Pulmonary artery endothelial cell (primary cell): ENCODE results near the gene C10orf90. TPM values are rescaled to one million over a fixed set of nuclear protein-coding genes. Genes with fewer than 3 reads are reported as not detected.
"Not testable (repeated sequence)": the region's sequence is repeated elsewhere in the genome, so short reads cannot be mapped to it uniquely, and the experiment has no call there.

Experiments used
- DNase-seq: peaks from one replicate; pipeline ENCODE4 v3.0.0-alpha.2; 2011; ENCODE audit warnings: low read depth, low spot score
- total RNA-seq: library from RNA; depleted of rRNA; stranded (reverse); fragments of >200 nt; gene quantifications from 2 replicates; pipeline ENCODE4 v1.2.3, GENCODE V29; 2014

C10orf90 gene
- total RNA-seq, 1 donor from 2014 or later, result not detected

GRCh38 chr10:126393076-126393475 lies 277.4 kb downstream of the C10orf90 start:
- no peak for DNase-seq

GRCh38 chr10:126392469-126392868 lies 278.0 kb downstream of the C10orf90 start:
- DNase-seq, result no peak

- DNase-seq, result no peak
Measured at GRCh38 chr10:126392068-126392467, 278.4 kb downstream of the C10orf90 start.

GRCh38 chr10:126391192-126391885 lies 279.2 kb downstream of the C10orf90 start:
- DNase-seq, result no peak

GRCh38 chr10:126390324-126390723 lies 280.2 kb downstream of the C10orf90 start:
- DNase-seq, result no peak

GRCh38 chr10:126387931-126388911 lies 282.3 kb downstream of the C10orf90 start, which contains the start of gene ADAM12:
ADAM12 (minus strand) TSS chr10:126388477; CDS start chr10:126388145, 332 bp downstream.
- no peak for DNase-seq

- no peak for DNase-seq
Measured at GRCh38 chr10:126387041-126387921, 283.2 kb downstream of the C10orf90 start.

- no peak for DNase-seq
Measured at GRCh38 chr10:126384269-126384873, 286.1 kb downstream of the C10orf90 start.

GRCh38 chr10:126380352-126381076 lies 290.0 kb downstream of the C10orf90 start:
- no peak for DNase-seq

GRCh38 chr10:126379166-126379565 lies 291.3 kb downstream of the C10orf90 start:
- DNase-seq, result not testable (repeated sequence)

- no peak for DNase-seq
Measured at GRCh38 chr10:126376956-126377355, 293.5 kb downstream of the C10orf90 start.

- no peak for DNase-seq
Measured at GRCh38 chr10:126375926-126376554, 294.5 kb downstream of the C10orf90 start.

GRCh38 chr10:126375299-126375698 lies 295.2 kb downstream of the C10orf90 start:
- DNase-seq, result no peak

Other genes with a start within 250 kb of the C10orf90 start
- gene DOCK1, start 234.7 kb upstream of the C10orf90 start, total RNA-seq, result 74.0 and 89.6 TPM in 2 replicates